ENCODE data around the gene SHLD1.

SHLD1 gene

GRCh38 chr20:5787796-5788165, 37.6 kb downstream of the SHLD1 start:
- no peak for TF ChIP-seq FOXM1 (IDR thresholded peaks at IDR 0.05; ENCODE audit: borderline replicate concordance, low read depth)
- TF ChIP-seq EGR1 (IDR thresholded peaks at IDR 0.05), result no peak
- TF ChIP-seq ZBTB7A (IDR thresholded peaks at IDR 0.05; ENCODE audit: low read depth), result no peak
- no peak for TF ChIP-seq CEBPB (IDR thresholded peaks at IDR 0.05)
- no peak for TF ChIP-seq EP300 (IDR thresholded peaks at IDR 0.05; ENCODE audit: borderline replicate concordance)
- TF ChIP-seq RAD21 (IDR thresholded peaks at IDR 0.05; ENCODE audit: low read depth), result no peak
- no peak for TF ChIP-seq YY1 (IDR thresholded peaks at IDR 0.05; ENCODE audit: low read depth)
- no peak for TF ChIP-seq CREB1 (IDR thresholded peaks at IDR 0.05; ENCODE audit: low read depth)
- TF ChIP-seq TCF12 (IDR thresholded peaks at IDR 0.05; ENCODE audit: low read depth), result no peak
- TF ChIP-seq NFIC (IDR thresholded peaks at IDR 0.05), result no peak
- TF ChIP-seq TAF1 (IDR thresholded peaks at IDR 0.05; ENCODE audit: low read depth), result no peak
- no peak for TF ChIP-seq REST (IDR thresholded peaks at IDR 0.05; ENCODE audit: low read depth)
- no peak for TF ChIP-seq USF1 (IDR thresholded peaks at IDR 0.05)
- no peak for TF ChIP-seq TEAD4 (IDR thresholded peaks at IDR 0.05)
- no peak for TF ChIP-seq MAX (IDR thresholded peaks at IDR 0.05)

- TF ChIP-seq RAD21 (IDR thresholded peaks at IDR 0.05; ENCODE audit: low read depth) (peak; percentile 93), CEBPB (IDR thresholded peaks at IDR 0.05) (no peak)
Measured at GRCh38 chr20:5788385-5788895, 38.2 kb downstream of the SHLD1 start.

- TF ChIP-seq EP300 (IDR thresholded peaks at IDR 0.05; ENCODE audit: borderline replicate concordance) (no peak), MAX (IDR thresholded peaks at IDR 0.05) (no peak), TAF1 (IDR thresholded peaks at IDR 0.05; ENCODE audit: low read depth) (no peak), TEAD4 (IDR thresholded peaks at IDR 0.05) (no peak), ZBTB7A (IDR thresholded peaks at IDR 0.05; ENCODE audit: low read depth) (no peak), EGR1 (IDR thresholded peaks at IDR 0.05) (no peak), CREB1 (IDR thresholded peaks at IDR 0.05; ENCODE audit: low read depth) (no peak), FOXM1 (IDR thresholded peaks at IDR 0.05; ENCODE audit: borderline replicate concordance, low read depth) (no peak), NFIC (IDR thresholded peaks at IDR 0.05) (no peak), USF1 (IDR thresholded peaks at IDR 0.05) (no peak), RAD21 (IDR thresholded peaks at IDR 0.05; ENCODE audit: low read depth) (no peak)
Measured at GRCh38 chr20:5789827-5790226, 39.6 kb downstream of the SHLD1 start.

- TF ChIP-seq EP300 (IDR thresholded peaks at IDR 0.05; ENCODE audit: borderline replicate concordance) (no peak), CEBPB (IDR thresholded peaks at IDR 0.05) (no peak)
Measured at GRCh38 chr20:5793916-5794315, 43.7 kb downstream of the SHLD1 start.

- TF ChIP-seq EGR1 (IDR thresholded peaks at IDR 0.05) (no peak), NFIC (IDR thresholded peaks at IDR 0.05) (no peak), TAF1 (IDR thresholded peaks at IDR 0.05; ENCODE audit: low read depth) (no peak), TCF12 (IDR thresholded peaks at IDR 0.05; ENCODE audit: low read depth) (no peak), ZBTB7A (IDR thresholded peaks at IDR 0.05; ENCODE audit: low read depth) (no peak), EP300 (IDR thresholded peaks at IDR 0.05; ENCODE audit: borderline replicate concordance) (no peak), TEAD4 (IDR thresholded peaks at IDR 0.05) (no peak), REST (IDR thresholded peaks at IDR 0.05; ENCODE audit: low read depth) (no peak), RAD21 (IDR thresholded peaks at IDR 0.05; ENCODE audit: low read depth) (no peak), MAX (IDR thresholded peaks at IDR 0.05) (no peak), YY1 (IDR thresholded peaks at IDR 0.05; ENCODE audit: low read depth) (no peak), CEBPB (IDR thresholded peaks at IDR 0.05) (no peak), CREB1 (IDR thresholded peaks at IDR 0.05; ENCODE audit: low read depth) (no peak), FOXM1 (IDR thresholded peaks at IDR 0.05; ENCODE audit: borderline replicate concordance, low read depth) (no peak)
Measured at GRCh38 chr20:5796331-5797040, 46.3 kb downstream of the SHLD1 start.

GRCh38 chr20:5797165-5797564, 47.0 kb downstream of the SHLD1 start:
- TF ChIP-seq ZBTB7A (IDR thresholded peaks at IDR 0.05; ENCODE audit: low read depth), result no peak
- no peak for TF ChIP-seq CREB1 (IDR thresholded peaks at IDR 0.05; ENCODE audit: low read depth)
- no peak for TF ChIP-seq MAX (IDR thresholded peaks at IDR 0.05)
- no peak for TF ChIP-seq FOXM1 (IDR thresholded peaks at IDR 0.05; ENCODE audit: borderline replicate concordance, low read depth)
- no peak for TF ChIP-seq NFIC (IDR thresholded peaks at IDR 0.05)
- no peak for TF ChIP-seq TCF12 (IDR thresholded peaks at IDR 0.05; ENCODE audit: low read depth)

Data from Ishikawa (cell line).